CD4-positive, alpha-beta T cell (primary cell): ENCODE measurements around the gene SH3RF2. TPM values are rescaled to one million over a fixed set of nuclear protein-coding genes. Genes with fewer than 3 reads are reported as not detected.
"Not testable (repeated sequence)": the region's sequence is repeated elsewhere in the genome, so short reads cannot be mapped to it uniquely, and the experiment has no call there.

Source experiments
- ATAC-seq: fragments of 200-7000 bp; cut with Tn5 transposase; one replicate; pipeline ENCODE4 v1.10.0; 2022; ENCODE audit warnings: mild to moderate bottlenecking; ENCODE audit not compliant: poor library complexity
- CTCF ChIA-PET: fragments of 350-600 bp; sonication (Branson Sonifier 250); formaldehyde crosslinking; loops from one replicate; lab custom pipeline; 2021; ENCODE audit warnings: antibody characterized with exemption, inconsistent platforms; lab: Charles Lee
- POLR2A ChIA-PET: fragments of 350-600 bp; sonication (Branson Sonifier 250); formaldehyde crosslinking; loops from one replicate; lab custom pipeline; 2021; ENCODE audit warnings: antibody characterized with exemption, inconsistent platforms; lab: Charles Lee
- DNase-seq, 14 experiments: peaks; one replicate each; pipeline ENCODE4 v3.0.0-alpha.2; 2013 to 2020; ENCODE audit warnings: mixed read lengths in 2 of 14
- H3K27ac ChIP-seq, 2 donors: one replicate each; pipeline versions ENCODE4 v1.5.1 to v1.7.0; 2013; ENCODE audit warnings: low read length in 2 of 2, low read depth in 1 of 2, mild to moderate bottlenecking in 1 of 2
- H3K27me3 ChIP-seq, 2 experiments: 1 replicate in 1 of 2; 2 replicates in 1 of 2; pipeline versions ENCODE4 v1.6.1 to v1.7.0; 2013; ENCODE audit warnings: low read length in 2 of 2, control low read depth in 1 of 2, mild to moderate bottlenecking in 1 of 2, moderate library complexity in 1 of 2; ENCODE audit not compliant: insufficient read depth in 2 of 2, control insufficient read depth in 1 of 2
- H3K36me3 ChIP-seq: one replicate; pipeline ENCODE4 v1.6.1; 2013; ENCODE audit warnings: low read length, control low read depth; ENCODE audit not compliant: insufficient read depth
- H3K4me1 ChIP-seq: one replicate; pipeline ENCODE4 v1.6.1; 2013; ENCODE audit warnings: low read length, control low read depth; ENCODE audit not compliant: insufficient read depth
- H3K4me3 ChIP-seq: one replicate; pipeline ENCODE4 v1.5.1; 2013; ENCODE audit warnings: mild to moderate bottlenecking, low read length, moderate library complexity
- H3K9me3 ChIP-seq, 2 experiments: 1 replicate in 1 of 2; 2 replicates in 1 of 2; pipeline versions ENCODE4 v1.6.1 to v1.7.0; 2013; ENCODE audit warnings: low read length in 2 of 2, mild to moderate bottlenecking in 2 of 2, control low read depth in 1 of 2, moderate library complexity in 1 of 2; ENCODE audit not compliant: control insufficient read depth in 1 of 2, insufficient read depth in 1 of 2
- H3K27ac Mint-ChIP-seq: one replicate; pipeline ENCODE4 v1.8.0; 2020; ENCODE audit warnings: mixed read lengths
- H3K27me3 Mint-ChIP-seq: one replicate; pipeline ENCODE4 v1.8.0; 2021; ENCODE audit warnings: mixed read lengths
- H3K36me3 Mint-ChIP-seq: one replicate; pipeline ENCODE4 v1.8.0; 2021; ENCODE audit warnings: low read depth, mixed read lengths
- H3K4me1 Mint-ChIP-seq: one replicate; pipeline ENCODE4 v1.8.0; 2021; ENCODE audit warnings: low read depth, mixed read lengths
- H3K4me3 Mint-ChIP-seq: one replicate; pipeline ENCODE4 v1.8.0; 2020; ENCODE audit warnings: mild to moderate bottlenecking, mixed read lengths
- H3K9me3 Mint-ChIP-seq: one replicate; pipeline ENCODE4 v1.8.0; 2020; ENCODE audit warnings: mixed read lengths
- intact Hi-C, 2 experiments: fragments of 100-400 bp; cut with DNase I in 1 of 2; cut with micrococcal nuclease in 1 of 2; formaldehyde crosslinking; loops; one replicate each; pipeline versions ENCODE4 v1.15.1 to v1.9.0; 2023 to 2025; cut with DNase I, micrococcal nuclease
- total RNA-seq, 174 experiments: library from RNA in 2 of 174; stranded (reverse) in 2 of 174; gene quantifications; one replicate each; pipeline ENCODE4 v1.2.3 and lab custom pipeline; 2021 to 2026
- TF ChIP-seq, protein P1 (sequence below): fragments of 200-600 bp; IDR thresholded peaks from one replicate; pipeline ENCODE4 v1.8.0; 2022; ENCODE audit warnings: antibody characterized with exemption, mild to moderate bottlenecking

SH3RF2 gene
- total RNA-seq, 2 experiments from 2014 or later, result 0.11 to 0.42 TPM

DNA sequence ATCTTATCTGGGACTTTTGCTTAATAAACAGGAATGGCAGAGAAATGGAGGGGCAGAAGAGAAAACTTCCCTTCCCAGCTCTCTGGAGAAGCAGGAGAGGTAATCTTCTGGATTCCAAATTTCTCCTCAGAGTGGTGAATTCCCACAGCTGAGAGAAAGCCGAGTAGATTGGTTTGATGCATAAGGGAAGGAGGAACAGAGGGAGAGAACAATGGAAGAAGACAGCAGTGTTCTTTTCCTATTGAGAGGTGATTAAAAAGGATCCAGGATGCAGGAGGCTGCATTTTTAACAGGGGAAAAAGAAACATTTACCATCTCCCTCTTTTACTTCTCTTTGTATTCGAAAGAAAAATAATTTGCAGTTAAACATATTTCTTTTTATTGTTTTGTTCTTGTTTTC lies 13.1 kb downstream of the SH3RF2 start:
- Histone ChIP-seq H3K27me3 (no peaks in the 10 kb centered on the region), H3K9me3 (no peaks in the 10 kb centered on the region), H3K36me3 (no peaks in the 10 kb centered on the region), H3K27ac (no peak overlapping the region), H3K4me1 (no peaks in the 10 kb centered on the region), H3K4me3 (no peak overlapping the region)
- intact Hi-C loops, result no loop called here
- Mint-ChIP-seq H3K4me1 (no peaks in the 10 kb centered on the region), H3K27me3 (peaks cover 13% of the 10 kb centered on the region), H3K36me3 (no peaks in the 10 kb centered on the region), H3K27ac (no peak overlapping the region), H3K4me3 (no peak overlapping the region), H3K9me3 (no peaks in the 10 kb centered on the region)
- TF ChIP-seq, protein P1, sequence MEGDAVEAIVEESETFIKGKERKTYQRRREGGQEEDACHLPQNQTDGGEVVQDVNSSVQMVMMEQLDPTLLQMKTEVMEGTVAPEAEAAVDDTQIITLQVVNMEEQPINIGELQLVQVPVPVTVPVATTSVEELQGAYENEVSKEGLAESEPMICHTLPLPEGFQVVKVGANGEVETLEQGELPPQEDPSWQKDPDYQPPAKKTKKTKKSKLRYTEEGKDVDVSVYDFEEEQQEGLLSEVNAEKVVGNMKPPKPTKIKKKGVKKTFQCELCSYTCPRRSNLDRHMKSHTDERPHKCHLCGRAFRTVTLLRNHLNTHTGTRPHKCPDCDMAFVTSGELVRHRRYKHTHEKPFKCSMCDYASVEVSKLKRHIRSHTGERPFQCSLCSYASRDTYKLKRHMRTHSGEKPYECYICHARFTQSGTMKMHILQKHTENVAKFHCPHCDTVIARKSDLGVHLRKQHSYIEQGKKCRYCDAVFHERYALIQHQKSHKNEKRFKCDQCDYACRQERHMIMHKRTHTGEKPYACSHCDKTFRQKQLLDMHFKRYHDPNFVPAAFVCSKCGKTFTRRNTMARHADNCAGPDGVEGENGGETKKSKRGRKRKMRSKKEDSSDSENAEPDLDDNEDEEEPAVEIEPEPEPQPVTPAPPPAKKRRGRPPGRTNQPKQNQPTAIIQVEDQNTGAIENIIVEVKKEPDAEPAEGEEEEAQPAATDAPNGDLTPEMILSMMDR, result no peak
- POLR2A ChIA-PET, result no interaction called here
- DNase-seq, result no peak
- no peak for ATAC-seq
- CTCF ChIA-PET, result no interaction called here

DNA sequence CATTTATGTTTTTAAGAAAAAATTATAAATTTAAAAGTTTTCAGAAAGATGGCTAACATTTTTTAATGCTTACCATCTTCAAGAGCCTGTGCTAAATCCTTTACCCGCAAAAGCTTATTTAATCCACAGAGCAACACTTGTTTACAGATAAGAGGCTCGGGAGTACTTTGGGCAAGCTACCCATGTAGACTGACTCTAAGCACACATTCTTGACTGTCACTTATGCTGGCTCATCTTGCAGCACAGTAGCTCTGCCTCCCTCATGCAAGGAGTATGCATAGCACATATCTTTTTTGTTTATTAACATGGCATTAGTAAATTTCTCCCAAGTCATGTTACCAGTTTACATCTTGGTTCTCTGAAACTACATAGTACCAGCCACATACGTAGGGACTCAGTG lies 14.7 kb downstream of the SH3RF2 start:
- ATAC-seq, result no peak
- Histone ChIP-seq H3K27ac (no peak overlapping the region), H3K27me3 (no peaks in the 10 kb centered on the region), H3K36me3 (no peaks in the 10 kb centered on the region), H3K4me1 (no peaks in the 10 kb centered on the region), H3K4me3 (no peak overlapping the region), H3K9me3 (no peaks in the 10 kb centered on the region)
- DNase-seq, result no peak
- H3K4me3 Mint-ChIP-seq, result no peak overlapping the region
- TF ChIP-seq, protein P1, result no peak
- H3K4me1 Mint-ChIP-seq, result no peaks in the 10 kb centered on the region
- no peaks in the 10 kb centered on the region for H3K36me3 Mint-ChIP-seq
- H3K9me3 Mint-ChIP-seq, result no peaks in the 10 kb centered on the region
- intact Hi-C loops, result no loop called here
- no peak overlapping the region for H3K27ac Mint-ChIP-seq
- ChIA-PET CTCF (interaction anchor here (1.8 kb wide), 1 partner anchor 9 kb away, joined by 4 read pairs; no protein-coding TSS in a partner anchor), POLR2A (no interaction called here)
- H3K27me3 Mint-ChIP-seq, result peaks cover 13% of the 10 kb centered on the region

DNA sequence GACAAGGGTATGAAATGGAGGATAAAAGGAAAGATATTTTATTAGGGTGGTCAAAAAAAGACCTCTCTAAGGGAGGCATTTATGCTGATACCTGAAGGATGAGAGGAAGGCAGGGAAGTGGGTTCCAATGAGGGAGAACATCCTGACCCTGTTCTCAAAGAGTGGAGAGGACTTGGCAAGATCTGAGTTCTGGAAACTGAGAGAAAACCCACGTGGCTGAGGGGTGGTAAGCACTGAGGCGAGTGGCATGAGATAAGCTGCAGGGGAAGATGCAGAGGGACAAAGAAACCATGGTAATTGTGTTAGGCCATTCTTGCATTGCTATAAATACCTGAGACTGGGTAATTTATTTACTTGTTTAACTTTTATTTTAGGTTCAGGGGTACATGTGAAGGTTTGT lies 16.8 kb downstream of the SH3RF2 start:
- H3K4me1 Mint-ChIP-seq, result no peaks in the 10 kb centered on the region
- Histone ChIP-seq H3K4me3 (no peak overlapping the region), H3K36me3 (no peaks in the 10 kb centered on the region), H3K4me1 (no peaks in the 10 kb centered on the region), H3K9me3 (no peaks in the 10 kb centered on the region), H3K27ac (no peak overlapping the region), H3K27me3 (no peaks in the 10 kb centered on the region)
- H3K36me3 Mint-ChIP-seq, result no peaks in the 10 kb centered on the region
- POLR2A ChIA-PET, result no interaction called here
- ATAC-seq, result no peak
- no peak for DNase-seq
- H3K27me3 Mint-ChIP-seq, result peaks cover 13% of the 10 kb centered on the region
- H3K9me3 Mint-ChIP-seq, result no peaks in the 10 kb centered on the region
- intact Hi-C loops, result no loop called here
- CTCF ChIA-PET, result no interaction called here
- H3K27ac Mint-ChIP-seq, result no peak overlapping the region
- H3K4me3 Mint-ChIP-seq, result no peak overlapping the region
- TF ChIP-seq, protein P1, result no peak

GRCh38 chr5:145954140-145954539 lies 17.8 kb downstream of the SH3RF2 start:
- H3K27ac Mint-ChIP-seq, H3K9me3 Mint-ChIP-seq, intact Hi-C loops, ATAC-seq, H3K4me1 Mint-ChIP-seq, H3K27me3 ChIP-seq, H3K27ac ChIP-seq, H3K36me3 Mint-ChIP-seq, H3K4me1 ChIP-seq, H3K9me3 ChIP-seq, H3K4me3 ChIP-seq, DNase-seq, H3K36me3 ChIP-seq, POLR2A ChIA-PET, H3K4me3 Mint-ChIP-seq, CTCF ChIA-PET: not testable (repeated sequence)
- peaks cover 13% of the 10 kb centered on the region for H3K27me3 Mint-ChIP-seq
